GM18870 (cell line): ENCODE data around the gene SH3RF3.

Source experiments
- ATAC-seq: cut with Tn5 transposase; IDR thresholded peaks from one replicate; pipeline ENCODE4 v1.9.1; 2021; ENCODE audit warnings: moderate library complexity; ENCODE audit not compliant: unreplicated experiment

SH3RF3 gene

DNA sequence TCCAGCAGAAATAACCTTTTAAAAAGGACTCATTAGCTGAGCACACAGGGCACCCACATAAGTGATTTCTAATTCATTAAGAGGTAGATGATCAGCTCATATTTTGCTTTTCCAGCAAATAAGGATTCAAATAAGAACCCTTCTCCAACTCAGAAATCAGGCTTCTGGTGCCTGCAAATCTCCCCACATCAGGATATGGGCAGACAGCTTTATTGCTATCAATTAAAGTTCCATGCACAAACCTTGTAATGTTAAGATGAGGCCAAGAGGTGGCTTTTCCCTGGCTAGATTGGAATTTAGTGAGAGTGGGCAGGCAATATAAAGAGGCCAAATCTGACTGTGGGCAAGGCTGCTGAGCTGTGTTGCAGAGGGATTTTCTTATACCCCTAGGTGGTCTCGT, 193.6 kb downstream of the SH3RF3 start:
- ATAC-seq: no peak

DNA sequence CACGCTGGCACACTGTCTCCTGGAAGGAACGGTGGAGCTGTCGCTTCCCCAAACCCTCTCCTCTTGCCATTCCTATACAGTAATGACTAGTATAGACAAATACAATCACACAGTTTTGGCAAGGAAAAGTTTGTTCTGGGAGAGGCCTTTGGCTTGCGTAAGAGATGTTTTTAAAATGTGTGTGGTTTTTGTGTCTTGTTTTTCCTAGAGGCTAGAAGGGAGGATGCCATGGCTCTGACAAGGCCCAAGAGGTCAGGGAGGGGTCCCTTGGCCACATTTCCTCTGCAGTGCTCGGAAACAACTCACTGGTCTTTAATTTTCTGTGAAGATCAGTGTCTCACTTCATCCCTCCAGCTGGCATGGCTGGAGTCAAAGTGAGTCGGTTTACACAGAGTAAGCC, 195.9 kb downstream of the SH3RF3 start:
- ATAC-seq: no peak

- ATAC-seq: no peak
These were observed 196.6 kb downstream of the SH3RF3 start for GRCh38 chr2:109325570-109325969.

DNA sequence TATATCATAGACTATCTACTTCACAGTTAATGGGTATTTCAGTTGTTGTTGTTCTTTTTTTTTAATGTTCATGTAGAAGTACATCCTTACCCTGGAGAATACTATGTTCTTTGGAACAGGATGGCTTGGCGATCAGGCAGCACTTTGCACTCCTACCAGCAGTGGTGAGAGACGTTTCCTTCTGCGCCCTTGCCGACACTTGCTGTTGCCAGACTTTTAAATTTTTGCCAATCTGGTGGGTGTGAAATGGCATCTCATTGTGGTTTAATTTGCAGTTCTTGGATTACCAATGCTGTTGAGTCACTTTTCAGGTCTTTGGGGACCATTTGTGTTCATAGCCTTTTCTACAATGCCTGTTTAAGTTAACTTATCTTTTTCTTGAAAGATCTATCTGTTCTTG, 197.3 kb downstream of the SH3RF3 start:
- no peak for ATAC-seq

DNA sequence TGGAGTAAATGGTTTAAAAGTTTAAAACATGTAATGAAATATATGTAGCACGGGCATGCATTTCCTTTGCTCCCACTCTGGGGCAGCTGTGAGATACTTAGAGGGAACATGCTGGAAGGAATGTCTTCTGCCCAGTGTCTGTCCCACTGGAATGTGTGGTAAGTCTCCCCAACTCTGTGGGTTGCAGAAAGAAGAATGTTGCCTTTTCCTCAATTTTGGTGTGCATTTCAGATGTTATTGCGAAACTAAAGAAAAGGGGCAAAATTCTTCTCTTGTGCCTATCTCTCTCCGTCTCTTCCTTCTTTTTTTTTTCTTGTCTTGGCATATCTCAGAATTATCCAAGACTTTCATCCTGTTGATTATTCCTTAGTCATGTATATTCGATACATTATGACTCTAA, 201.1 kb downstream of the SH3RF3 start:
- ATAC-seq: no peak

GRCh38 chr2:109331081-109331480, 202.1 kb downstream of the SH3RF3 start:
- no peak for ATAC-seq

GRCh38 chr2:109331896-109332848, 203.2 kb downstream of the SH3RF3 start:
- no peak for ATAC-seq

DNA sequence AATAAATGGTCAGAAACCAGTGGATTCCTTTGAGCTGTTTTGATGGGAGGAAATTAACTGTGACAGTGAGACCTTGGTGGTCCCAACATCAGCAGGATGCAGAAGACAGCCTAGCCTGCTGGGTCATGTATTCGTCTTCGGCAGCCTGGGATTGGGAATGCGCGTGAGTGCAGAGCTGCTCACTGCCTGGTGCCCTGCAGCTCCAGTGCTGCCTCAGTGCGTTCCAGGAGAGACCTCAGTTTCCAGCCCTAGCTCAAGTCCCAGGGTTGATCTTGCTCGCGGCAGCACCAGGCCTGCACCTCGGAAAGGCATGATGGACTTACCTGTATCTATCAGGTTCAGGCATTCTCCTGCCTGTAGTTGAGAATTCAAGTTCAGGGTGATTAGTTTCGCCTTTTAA, 203.9 kb downstream of the SH3RF3 start:
- no peak for ATAC-seq

- ATAC-seq: no peak
These were observed 204.6 kb downstream of the SH3RF3 start for GRCh38 chr2:109333414-109334210.

DNA sequence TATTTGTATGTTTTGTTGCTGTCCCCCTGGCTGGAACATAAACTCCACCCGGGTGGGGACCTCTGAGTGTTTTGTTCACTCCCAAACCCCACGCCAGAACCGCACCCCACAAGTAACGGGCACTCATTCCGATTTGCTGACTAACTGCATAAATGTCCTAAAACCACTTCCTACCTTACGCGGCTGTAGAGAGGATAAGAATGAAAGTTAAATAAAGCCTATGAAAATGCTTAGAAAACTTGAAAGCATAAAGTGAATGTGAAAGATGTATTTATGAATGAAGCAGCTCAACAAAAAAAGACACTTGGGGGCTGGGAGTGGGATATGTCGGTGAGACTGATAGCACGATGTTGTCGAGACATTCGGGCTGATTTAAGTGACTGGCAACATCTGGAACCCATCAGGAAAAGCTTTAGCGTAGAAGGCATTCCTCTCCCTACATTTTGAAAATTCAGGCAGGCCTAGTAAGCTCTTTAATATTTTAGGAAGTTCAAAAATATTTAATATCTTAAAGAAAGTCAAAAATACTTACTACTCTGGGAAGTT, 206.7 kb downstream of the SH3RF3 start:
- no peak for ATAC-seq

- ATAC-seq: no peak
These were observed 207.3 kb downstream of the SH3RF3 start for GRCh38 chr2:109336296-109336695.

DNA sequence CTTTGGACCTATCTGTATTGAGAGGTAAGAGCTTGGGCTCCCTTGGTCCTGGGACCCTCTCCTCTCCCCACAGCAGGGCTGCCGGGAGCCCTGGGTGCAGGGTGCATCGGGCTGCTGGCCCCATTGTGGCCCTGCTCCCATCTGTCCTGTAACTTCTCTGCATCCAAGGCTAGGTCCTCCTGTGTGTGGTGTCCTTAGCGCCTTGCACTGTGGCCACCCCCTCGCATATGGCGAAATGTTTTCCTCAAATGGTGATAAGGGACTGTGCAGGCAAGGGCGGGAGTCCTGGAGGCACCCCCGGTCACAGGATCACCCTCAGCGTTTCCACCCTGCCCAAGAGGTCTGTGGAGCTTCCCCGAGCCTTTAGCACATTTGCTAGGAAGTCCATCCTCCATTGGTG, 208.2 kb downstream of the SH3RF3 start:
- ATAC-seq: no peak

GRCh38 chr2:109339519-109339966, 210.5 kb downstream of the SH3RF3 start:
- ATAC-seq: no peak

DNA sequence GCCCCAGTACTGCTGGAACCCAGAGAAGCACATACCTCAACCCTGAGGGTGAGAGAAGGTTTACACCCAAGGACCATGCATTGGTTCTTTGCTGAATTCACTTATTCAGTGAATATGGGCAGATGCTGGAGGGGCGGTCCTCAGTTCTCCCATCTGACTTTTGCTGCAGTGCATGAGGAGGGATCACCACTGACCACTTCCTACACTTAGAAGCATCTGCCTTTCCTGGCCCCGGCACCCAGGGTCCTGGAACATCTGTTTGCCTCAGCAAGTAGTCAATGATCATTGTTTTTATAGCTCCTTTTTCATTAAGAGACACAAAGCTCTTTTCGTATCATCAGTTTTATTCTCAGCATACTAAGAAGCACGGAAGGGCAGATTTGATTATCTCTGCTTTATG, 211.4 kb downstream of the SH3RF3 start:
- ATAC-seq: no peak

GRCh38 chr2:109341355-109342255, 212.6 kb downstream of the SH3RF3 start:
- no peak for ATAC-seq

- no peak for ATAC-seq
These were observed 213.3 kb downstream of the SH3RF3 start for GRCh38 chr2:109342256-109342850.

DNA sequence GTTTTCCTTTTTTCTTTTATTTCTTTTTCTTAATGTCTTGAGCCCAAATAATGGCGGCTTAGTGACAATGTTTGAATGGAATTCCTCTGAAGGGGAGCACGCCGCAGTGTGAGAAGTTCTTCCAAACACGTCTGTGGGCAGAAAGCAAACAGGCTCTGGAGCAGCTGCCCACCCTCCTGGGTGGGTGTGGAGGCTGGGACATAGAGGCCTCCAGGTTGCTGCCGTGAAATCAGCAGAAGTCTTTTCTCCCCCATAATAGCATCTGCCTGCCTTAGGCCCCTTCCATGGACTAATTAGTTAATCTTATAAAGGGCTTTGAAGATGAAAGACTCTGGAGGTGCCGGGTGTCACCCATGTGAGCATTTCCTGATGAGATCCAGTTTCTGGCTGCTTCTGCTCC, 213.9 kb downstream of the SH3RF3 start:
- ATAC-seq: no peak

DNA sequence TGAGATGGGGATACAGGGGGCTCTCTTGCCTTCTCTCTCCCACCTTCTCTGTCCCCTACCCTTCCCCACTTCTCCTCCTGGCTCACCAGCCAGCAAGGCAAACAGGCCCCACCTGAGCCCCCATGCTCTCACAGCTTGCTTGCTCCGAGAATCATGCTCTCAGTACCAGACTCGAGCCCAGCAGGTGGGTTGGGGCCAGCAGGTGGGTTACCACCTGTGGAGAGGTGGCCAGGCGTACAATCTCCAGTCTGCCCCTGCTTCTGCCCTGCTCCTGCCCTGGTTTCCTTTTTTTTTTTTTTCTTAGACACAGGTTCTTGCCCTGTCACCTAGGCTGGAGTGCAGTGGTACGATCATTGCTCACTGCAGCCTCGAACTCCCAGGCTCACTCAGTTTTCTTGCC, 214.5 kb downstream of the SH3RF3 start:
- ATAC-seq: no peak

DNA sequence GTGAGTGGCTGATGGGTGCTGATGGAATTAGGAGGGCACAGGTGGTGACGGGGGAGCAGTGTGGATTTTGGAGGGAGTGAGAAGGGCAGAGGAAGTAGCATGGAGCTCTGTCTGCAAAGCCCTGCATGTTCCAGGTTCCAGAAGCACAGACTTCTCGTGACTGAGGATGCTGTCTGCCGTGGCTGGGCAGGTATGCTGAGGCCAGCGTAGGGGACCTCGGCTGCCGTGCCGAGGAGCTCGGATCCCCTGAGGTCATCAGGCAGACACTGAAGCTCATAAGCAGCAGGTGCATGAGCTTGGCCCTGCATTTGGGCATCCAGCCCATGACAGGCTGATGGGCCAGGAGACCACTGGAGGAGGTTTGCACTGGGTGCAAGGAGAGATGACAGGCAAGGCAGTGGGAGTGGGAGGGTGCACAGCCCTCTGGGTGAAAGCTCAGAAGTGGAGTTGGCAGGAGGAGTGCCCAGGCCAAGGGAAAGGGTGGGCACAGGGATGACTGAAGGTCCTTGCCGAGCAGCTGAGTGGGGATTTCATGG, 215.3 kb downstream of the SH3RF3 start:
- ATAC-seq: no peak

GRCh38 chr2:109345091-109345490, 216.1 kb downstream of the SH3RF3 start:
- no peak for ATAC-seq
